Measurements from ENCODE around the gene SALL3.
"Not testable (repeated sequence)": the region's sequence is repeated elsewhere in the genome, so short reads cannot be mapped to it uniquely, and the experiment has no call there.

The SALL3 gene

DNA sequence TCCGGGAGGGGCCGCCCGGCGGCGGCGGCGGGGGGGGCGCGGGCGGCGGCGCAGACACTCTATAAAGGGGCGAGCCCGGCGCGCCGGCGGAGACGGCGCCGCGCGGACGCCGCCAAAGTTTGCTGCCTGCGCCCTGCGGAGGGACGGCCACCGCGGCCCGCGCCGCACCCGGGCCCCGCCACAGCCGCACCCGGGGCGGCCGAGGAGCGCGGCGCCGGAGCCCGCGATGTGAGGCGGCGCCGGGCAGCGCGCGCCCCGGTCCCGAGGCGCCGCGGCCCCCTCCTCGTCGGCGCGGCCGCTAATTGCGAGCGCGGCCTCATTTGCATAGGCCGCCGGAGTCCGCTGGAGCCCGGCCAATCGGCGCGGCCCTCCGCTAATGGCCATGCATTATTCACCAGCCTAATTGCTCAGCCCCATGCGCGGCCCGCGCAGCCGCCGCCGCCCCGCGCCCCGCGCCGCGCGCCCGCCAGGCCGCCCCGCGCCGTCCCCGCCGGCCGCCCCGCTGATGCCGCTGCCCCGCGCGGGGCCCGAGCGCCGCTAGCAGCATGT is at the start of gene SALL3:
TSS of gene SALL3 (plus strand) at position 89 of the 549 bp plus-strand sequence. CDS start at position 546, 457 bp downstream.
- no peak for DNase-seq

DNA sequence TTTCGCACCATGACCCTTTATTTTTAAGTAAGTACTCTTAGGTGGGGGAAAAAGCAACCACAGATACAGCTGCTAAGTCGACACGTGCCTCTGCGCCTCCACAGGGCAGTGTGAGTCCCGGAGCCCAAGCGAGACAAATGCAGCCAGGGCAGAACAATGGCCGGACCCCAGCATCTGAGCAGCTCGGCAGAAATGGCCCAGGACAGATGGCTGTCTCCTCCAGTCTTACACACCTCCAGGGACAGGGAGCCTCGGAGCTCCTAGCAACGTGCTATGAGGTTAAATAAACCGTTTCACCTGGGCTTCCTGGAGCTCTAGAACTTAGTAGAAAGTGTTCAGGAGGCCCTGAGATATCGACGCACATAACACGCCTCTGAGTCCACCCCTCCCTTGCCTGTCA is 47.3 kb upstream of the SALL3 start:
- DNase-seq: no peak

DNA sequence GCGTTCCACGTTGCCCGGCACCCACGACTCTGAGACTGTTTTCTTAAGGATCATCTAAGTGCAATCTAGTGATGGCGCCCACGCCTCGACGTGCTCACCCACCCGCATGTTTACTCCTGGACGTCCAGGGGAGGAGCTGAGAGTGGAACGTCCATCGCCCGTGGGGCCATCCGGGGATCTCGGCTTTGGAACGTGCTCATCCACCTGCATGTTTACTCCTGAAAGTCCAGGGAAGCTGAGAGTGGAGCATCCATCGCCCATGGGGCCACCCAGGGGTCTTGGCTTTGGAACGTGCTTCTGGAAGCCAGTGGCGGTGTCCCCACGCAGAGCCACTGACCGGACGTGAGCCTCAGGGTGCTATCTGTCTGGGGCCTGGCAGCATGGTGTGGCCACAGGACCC is 45.6 kb upstream of the SALL3 start:
- no peak for DNase-seq

DNA sequence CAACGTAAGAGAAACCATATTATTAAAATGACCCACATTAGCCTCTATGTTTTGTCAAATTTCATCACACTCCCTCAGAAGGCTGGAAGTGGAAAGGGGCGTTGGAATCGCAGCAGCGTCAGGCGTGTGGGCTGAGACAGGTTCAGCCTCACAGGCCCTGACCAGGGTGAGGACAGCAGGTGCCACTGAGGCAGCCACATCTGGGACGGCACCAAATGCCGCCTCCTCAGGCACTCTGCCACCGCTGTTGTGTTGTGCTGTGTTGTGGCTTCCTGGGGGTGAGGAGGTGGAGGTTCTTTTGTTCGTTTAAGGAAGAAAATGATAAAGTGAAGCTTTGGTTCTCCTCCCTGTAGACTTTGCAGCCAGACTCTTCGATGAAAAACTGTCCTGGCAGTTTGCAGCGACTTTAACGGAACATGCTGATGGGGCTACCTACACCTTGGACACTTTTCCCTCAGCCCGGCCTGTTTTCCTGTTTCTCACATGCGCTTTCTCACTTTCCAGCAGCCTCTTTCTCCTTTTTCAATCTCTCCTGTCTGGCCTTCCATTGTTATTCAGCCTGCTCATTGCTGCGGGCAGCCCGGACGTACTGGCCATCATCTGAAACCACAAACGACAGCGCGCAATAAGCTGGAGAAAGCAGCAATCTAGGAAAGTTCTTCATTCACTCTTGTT is 44.9 kb upstream of the SALL3 start:
- no peak for DNase-seq

DNA sequence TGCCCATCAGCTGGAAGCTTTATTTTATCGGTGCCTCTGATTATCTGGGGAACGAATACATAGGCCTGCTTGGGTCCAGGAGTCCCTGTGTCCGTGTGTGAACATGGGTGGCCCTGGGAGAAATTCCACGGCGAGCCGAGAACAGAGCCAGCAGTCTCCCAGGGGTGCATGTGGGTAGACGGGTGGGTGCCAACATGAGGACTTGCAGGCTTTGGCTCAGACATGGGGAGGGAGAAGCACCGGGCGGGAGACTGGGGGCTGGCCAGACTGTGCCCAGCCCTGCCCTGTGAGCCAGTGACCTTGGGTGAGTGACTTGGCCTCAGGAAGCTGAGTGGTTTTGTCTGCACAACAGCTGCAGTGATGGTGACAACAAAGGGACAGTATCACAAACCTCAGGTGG is 44.2 kb upstream of the SALL3 start:
- no peak for DNase-seq

DNA sequence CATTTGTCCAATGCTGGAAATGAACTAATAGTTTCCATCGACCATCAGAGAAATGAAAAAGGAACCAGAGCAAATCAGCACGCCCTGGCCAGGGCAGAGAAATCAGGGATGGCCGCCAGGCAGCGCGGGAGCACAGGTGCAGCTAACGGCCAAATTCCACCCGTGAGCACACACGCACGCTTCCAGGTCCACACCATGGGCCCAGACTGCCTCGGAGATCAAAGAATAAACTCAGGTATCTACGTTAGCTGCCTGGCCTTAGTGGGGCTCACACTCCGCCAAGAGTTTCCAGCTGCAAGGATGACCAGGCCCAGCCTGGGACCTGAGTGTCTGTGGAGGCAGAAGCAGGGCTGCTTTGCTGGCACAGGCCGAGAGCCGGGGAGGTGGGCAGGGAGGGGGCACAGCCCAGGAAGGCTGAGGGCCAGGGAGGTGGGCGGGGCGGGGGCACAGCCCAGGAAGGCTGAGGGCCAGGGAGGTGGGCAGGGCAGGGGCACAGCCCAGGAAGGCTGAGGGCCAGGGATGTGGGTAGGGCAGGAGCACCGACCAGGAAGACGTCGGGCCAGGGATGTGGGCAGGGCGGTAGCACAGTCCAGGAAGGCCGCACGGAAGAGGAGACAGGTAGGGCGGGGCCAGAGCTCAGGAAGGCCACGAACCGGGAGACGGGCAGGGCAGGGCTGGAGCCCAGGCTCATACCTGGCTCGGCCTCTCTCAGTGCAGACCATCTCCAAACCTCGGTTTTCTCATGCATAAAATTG is 43.2 kb upstream of the SALL3 start:
- no peak for DNase-seq

DNA sequence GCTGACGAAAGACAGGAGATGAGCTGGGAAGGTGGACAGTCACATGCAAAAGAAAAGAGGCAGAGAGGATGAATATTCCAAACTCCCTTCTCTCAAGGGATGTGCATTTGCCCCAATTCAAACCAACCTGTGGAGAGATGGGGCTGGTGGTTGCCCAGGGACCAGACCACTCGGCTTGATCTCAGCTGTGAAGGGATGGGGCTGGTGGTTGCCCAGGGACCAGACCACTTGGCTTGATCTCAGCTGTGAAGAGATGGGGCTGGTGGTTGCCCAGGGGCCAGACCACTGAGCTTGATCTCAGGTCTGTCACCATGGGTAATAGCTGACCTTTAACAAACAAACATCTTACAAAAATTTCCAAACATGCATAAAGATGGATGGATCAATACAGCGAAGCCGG is 42.5 kb upstream of the SALL3 start:
- no peak for DNase-seq

DNA sequence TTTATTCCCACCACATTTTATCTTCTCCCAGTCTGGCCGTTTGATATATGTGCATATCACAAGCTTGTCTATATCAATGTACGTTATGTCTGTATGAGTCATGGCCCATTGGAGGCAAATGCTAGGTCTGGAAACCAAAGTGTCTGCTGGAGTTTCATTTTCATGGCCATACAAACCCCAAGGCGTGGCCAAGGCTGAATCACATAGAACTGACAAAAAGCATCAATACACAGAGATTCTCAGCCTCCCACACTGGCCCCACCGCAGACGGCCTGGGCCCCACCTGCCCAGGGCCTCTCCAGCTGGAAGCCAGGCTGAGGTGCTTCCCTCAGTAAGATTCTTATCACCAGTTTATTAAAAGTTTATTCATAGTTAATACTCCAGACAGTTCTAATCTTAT is 40.5 kb upstream of the SALL3 start:
- DNase-seq: no peak

DNA sequence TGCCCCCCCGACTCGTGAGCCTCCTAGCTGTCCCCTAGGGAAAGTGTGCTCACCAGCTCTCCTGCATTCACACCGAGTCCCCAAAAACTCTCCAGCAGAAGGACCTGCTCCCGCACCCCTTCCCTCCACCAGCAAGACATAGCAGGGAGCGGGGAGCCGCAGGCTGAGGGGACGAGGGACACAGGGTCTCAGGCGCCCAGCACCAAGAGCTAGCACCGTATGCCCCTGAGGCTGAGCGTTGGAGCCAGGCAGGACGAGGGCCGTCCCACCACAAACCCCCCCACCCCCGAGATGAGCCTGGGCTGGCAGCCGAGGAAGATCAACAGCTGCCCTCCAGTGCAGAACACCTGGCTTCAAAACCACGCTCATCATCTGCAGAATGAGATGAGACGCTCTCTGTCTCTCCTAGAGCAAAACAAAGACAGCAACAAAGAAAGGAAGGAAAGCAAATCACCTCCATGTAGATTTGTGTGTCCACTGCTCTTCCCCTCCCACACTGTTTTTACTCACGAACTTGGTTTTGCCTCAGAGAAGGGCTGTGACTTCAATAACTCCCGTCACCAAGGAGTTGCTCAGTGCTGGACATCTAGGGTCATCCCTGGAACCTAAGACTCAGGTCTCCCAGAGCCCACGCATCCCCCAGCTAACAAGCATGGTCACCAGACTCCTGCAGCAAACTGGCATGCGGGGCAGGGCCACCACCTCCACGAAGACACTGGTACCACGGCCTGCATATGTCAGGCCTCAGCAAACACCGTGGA is 39.7 kb upstream of the SALL3 start:
- no peak for DNase-seq

DNA sequence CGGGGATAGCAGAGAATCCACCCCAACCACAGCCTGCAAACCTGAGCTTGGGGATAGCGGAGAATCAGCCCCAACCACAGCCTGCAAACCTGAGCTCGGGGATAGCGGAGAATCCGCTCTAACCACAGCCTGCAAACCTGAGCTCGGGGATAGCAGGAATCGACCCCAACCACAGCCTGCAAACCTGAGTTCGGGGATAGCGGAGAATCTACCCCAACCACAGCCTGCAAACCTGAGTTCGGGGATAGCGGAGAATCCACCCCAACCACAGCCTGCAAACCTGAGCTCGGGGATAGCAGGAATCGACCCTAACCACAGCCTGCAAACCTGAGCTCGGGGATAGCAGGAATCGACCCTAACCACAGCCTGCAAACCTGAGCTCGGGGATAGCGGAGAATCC is 37.4 kb upstream of the SALL3 start:
- DNase-seq: not testable (repeated sequence)

DNA sequence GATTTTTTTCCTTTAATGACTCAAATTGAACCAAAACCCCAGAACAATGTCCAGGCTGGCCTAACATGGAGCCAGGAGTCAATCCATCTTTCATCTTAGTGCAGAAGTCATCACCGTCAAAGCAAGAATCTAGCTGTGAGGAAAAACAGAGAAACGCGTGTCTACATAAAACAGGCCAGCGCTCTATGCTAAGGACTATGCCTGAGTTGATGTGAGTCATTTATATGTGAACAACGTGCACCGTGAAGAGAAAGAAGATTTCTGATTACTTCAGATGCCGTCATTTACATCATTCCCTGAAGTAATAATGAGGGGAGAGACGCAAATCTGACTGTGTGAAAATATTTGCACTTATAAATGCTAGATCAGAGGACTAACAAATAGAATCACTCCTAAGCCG is 34.0 kb upstream of the SALL3 start:
- no peak for DNase-seq

DNA sequence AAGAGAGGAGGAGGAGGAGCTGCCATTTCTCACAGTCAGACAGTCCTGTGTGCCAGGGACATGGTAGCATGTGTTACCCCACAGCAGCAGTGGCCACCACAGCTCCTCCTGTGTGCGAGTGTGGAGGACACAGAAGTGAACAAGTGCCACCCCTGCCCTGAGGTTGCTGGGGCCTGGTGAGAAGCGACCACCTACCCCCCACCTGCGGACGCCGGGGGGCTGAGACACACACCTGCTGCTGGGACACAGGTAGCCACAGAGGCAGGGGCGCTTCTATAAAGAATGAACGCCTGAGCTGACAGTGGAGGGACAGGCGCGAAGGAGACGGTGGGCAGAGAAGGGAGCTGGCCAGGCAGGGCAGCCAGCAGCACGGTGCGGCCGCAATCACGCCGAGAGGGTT is 32.3 kb upstream of the SALL3 start:
- DNase-seq: no peak

DNA sequence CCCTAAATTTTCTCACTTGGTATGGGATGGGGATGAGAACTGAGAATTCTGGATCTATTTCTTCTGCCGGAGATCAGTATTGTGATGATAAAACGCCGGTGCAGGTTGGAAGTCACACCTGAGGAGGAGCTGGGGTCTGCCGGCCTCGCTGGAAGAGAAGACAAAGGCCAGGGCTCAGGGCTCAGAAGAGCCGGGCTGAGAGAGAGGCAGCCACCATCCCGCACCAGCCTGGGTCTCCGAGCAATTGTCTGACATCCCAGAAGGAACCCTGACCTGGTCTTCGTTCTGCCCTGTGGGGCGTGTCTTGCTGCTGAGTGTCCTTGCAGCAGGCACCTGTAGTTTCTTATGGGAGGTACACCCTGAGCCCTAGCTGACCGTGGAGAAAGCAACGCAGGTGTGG is 31.4 kb upstream of the SALL3 start:
- no peak for DNase-seq

DNA sequence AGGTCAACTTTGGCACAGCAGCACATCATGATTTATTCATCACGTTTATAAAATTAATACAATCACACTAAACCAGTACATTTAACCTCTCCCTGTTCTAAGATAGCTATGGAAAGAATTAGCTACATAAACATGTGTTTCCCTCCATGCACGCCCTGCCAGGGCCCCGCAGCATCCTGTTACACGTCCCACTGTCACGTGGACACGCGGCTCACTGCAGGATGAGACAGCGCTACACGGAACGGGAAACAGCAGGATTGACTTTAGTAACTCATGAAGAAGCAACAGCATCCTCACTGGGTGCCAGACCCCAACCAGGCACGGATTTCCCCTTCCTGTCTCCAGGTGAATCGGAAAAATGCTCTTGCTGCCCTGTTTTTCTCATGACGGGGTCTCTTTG is 30.9 kb upstream of the SALL3 start:
- no peak for DNase-seq

DNA sequence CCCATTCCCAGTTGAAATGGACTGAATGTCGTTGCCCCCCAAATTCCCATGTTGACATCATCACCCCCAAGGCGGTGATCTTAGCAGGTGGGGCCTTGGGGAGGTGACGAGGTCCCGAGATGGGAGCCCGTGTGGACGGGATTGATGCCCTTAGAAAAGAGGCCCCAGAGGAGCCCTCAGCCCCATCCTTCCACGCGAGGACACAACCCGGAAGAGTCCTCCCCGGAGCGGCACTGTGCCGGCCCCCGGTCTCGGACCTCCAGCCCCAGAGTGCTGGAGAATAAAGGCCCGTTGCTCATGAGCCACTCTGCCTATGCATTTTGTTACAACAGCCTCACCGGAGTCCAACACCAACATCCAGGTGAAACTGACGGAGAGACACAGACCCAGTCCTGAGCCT is 30.4 kb upstream of the SALL3 start:
- no peak for DNase-seq

DNA sequence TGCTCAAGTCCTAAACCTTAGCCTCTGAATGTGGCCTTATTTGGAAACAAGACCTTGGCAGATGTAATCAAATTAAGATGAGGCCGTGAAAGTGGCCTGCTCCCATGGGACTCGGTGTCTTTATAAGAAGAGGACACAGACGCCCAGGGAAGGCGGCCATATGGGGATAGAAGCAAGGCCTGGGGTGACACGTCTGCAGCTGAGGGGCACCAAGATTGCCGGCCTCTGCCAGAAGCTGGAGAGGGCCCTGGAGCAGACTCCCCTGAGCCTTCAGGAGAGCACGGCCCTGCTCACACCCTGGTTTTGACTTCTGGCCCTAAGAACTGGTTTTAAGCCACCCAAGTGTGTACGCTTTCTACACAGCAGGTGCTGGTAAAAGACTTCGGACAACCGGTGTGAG is 29.2 kb upstream of the SALL3 start:
- DNase-seq: no peak

DNA sequence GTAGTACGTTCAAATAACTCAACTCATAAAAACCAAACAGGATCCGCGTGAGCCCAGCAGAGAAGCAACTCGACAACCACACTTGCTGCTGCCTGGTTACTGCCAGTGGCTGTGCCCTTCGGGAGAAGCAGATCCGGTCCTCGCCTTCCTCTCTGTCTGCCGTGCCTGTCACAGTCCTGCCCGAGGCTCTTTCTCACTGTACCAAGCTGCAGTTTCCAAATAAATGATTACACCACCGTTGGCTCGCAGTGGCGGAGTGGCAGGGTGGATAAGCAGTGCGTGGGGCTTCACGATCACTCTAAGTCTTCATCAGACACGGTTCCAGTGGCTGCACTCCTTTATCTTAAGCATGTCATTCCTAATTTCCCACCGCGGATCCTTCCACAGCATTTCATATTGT is 26.1 kb upstream of the SALL3 start:
- DNase-seq: no peak

DNA sequence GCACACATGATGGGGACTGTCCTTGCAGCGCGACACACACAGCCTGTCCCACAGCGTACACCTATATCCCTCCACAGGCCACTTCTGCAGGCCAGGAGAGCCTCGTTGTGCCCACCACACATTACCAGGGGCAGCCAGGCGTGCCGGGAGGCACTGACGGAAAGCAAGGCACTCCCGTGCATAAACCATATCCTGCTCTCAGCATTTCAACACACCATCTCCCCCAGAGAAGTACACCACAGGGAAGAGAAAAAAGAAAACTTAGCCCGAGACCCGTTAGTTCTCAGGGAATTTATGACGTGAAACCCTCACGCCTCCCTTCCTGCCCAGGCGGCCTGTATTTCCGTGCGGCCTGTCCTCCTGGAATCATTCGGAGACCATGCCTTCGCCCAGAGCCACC is 24.6 kb upstream of the SALL3 start:
- DNase-seq: no peak

DNA sequence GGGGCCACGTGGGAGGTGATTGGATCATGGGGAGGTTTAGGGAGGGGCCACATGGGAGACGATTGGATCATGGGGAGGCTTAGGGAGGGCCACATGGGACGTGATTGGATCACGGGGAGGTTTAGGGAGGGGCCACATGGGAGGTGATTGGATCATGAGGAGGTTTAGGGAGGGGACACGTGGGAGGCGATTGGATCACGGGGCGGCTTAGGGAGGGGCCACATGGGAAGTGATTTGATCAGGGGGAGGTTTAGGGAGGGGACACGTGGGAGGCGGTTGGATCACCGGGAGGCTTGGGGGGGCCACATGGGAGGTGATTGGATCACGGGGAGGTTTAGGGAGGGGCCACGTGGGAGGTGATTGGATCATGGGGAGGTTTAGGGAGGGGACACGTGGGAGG is 22.5 kb upstream of the SALL3 start:
- DNase-seq: no peak

DNA sequence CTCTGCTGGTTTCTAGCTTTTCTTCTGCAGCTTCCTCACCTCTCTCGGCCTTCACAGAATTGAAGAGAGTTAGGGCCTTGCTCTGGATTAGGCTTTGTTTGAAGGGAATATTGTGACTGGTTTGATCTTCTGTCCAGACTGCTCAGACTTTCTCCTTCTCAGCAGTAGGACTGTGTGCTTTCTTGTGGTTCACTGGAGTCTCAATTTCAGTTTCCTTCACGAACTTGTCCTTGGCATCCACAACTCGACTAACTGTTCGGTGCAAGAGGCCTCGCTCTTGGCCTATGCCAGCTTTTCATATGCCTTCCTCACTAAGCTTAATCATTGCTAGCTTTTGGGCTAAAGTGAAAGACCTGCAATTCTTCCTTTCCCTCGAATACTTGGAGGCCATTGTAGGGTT is 18.9 kb upstream of the SALL3 start:
- DNase-seq: no peak

DNA sequence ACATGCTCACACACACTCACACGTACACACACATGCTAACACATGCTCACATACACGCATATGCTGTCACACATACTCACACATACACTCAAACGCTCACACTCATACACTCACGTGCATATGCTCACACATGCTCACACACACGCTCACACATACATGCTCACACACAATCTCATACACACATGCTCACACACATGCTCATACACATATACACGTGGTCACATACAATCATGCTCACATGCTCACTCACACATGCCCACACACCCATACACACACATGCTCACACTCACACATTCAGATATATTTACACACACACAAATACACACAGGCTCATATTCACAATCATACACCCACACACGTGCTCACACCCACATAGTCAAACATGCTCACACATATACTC is 17.5 kb upstream of the SALL3 start:
- DNase-seq: no peak

DNA sequence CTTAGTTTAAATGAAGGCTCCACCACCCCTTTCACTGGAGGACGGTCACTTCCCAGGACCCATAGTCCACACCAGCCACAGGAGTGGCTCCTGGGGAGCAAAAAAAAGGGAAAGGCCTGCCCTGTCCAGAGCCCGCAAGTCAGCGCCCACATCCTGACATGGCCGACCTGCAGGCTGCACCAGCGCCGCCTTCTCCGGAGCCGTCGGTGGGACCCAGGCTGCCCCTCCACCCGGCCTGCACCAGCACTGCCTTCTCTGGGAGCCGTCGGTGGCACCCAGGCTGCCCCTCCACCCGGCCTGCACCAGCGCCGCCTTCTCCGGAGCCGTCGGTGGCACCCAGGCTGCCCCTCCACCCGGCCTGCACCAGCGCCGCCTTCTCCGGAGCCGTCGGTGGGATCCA is 14.9 kb upstream of the SALL3 start:
- not testable (repeated sequence) for DNase-seq

DNA sequence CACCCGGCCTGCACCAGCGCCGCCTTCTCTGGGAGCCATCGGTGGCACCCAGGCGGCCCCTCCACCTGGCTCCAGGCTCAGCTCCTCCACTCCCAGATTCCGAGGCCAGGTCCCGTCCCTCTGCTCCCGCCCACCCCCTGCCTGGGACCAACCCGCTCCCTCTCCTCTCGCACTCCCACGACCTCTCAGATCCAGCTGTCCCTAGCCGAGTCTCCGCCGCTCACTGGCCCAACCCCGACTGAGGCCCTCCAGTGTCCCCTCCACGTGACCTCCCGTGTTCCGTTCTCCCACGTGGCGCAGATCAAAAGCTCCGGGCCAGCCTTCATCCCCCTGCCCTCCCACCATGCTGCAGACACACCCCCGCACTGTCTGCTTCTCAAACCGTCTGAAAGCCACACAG is 14.4 kb upstream of the SALL3 start:
- DNase-seq: no peak
